RCC 7860 (cell line): ENCODE measurements around the gene CACNA1A.

Experiments used
- DNase-seq: peaks from one replicate; pipeline ENCODE4 v3.0.0-alpha.2; 2015; ENCODE audit warnings: low spot score
- FAIRE-seq: peaks from 2 replicates; lab custom pipeline; 2012; peaks lifted over from hg19 to GRCh38; lab: Jason Lieb, UNC

CACNA1A gene

DNA sequence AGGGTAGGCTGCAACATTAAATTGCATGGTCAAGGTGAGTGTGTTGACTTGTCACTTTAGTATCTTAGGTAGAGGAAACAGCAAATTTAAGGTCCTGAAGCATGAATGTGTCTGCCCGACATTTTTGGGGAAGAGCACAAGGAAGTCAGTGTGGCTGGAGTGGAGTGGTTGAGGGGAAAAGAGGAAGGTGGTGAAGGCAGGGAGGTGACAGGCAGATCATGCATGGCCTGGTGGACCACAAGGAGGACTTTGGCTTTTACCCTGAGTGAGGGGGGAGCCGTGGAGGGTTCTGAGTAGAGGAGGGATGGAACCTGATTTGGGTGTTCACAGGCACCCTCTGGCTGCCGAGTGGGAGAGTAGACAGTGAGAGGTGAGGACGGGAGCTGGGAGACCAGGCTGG, 188.1 kb downstream of the CACNA1A start:
- FAIRE-seq, result no peak

DNA sequence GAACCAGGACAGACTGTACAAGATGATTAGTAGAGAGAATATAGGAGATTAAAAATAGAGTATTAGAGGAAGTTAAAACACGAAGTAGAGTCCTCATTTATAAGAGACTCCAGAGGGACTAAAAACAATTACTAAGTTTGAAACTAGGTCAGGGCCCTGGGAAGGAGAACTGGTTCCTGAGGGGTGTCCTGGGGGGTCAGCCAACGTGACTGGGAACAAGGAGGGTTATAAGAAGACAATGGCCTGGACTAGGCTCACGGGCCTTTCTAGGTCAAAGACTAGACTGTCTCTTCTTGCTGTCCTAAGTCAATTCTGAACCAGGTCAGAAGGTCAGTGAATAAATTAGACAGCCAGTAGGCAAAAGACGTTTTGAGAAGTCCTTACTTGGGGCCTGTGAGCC, 190.8 kb downstream of the CACNA1A start:
- FAIRE-seq (no peak), DNase-seq (no peak)

More for the DNA sequence above, 188.1 kb downstream of the CACNA1A start:
- DNase-seq, result no peak

DNA sequence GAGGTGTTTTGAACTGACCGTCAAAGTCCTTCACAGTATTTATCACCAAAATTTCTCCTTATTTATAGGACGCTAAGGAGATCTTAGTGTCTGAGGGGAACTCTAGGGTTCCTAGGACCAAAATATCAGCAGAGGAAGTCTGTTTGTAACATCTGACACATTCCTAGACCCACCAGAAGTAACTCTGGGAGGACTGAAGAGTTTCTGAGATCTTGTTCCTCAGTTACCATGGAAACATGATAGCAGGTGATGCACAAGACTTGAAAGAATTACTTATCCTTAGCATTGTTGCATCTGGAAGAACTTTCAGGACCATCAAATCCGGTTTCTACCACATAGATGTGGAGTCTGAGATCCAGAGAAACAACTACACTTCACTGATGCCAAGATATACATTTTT, 191.5 kb downstream of the CACNA1A start:
- DNase-seq, result no peak
- FAIRE-seq, result no peak

DNA sequence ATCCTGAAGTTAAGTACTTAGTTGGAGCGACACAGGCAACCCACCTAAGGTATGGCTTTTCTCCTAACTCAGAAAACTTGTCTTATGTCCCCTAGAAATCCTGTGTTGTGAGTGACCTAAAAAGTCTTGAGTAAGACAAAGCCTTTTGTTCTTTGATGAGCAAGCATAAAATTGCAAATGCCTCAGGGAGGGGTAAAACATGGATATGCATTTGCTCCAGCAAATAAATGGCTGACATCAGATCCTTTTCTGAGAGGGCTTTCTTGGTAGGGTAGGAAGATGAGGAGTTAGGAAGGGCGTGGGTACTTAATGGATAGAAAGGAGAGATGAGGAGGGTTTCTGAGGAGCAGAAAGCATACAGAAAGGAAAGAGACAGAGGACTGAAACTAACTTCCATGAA, 192.4 kb downstream of the CACNA1A start:
- FAIRE-seq, result no peak
- no peak for DNase-seq

DNA sequence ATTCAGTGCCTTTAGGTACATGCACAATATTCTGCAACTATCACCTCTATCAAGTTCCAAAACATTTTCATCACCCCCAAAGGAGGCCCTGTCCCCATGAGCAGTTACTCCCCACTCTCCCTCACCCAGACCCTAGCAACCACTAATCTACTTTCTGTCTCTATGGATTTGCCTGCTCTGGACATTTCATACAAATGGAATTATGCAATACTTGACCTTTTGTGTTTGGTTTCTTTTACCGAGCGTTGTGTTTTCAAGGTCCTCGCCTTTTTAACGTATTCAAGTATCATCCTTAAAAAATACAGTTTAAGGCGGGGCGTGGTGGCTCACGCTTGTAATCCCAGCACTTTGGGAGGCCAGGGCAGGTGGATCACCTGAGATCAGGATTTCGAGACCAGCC, 196.4 kb downstream of the CACNA1A start:
- FAIRE-seq (no peak), DNase-seq (no peak)

DNA sequence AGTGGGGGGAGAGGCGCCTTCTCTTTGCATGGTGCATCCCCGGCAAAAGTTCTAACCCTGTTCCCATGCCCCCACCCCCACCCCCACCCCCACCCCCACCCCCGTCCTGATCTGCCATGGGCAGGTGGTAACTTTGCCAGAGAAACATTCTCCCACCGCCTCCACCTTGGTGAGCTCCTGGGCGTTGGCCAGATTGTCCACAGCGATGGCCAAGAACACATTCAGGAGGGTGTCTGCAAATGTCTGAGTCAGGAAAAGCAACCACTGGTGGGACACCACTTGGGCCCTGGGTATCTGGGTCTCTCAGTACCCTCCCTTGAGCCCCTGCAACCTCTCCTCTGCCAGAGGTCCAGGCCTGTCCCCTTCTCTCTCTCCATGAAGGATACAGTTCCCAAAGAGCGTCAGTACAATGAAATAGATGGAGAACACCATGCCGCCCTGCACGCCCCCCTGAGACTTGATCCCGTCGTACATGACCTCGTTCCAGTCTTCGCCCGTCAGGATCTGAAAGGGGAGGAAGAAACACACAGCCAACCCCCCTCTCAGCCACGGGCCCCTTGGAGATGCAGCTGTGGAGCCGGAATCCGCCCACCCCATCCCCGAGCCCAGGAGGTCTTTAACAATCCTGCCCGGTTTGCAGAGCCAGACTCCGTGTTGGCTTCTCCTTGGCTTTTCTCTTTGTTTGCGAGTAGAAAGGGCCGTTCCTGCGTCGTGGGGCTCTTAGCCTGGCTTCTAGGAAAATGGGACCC, 202.7 kb downstream of the CACNA1A start:
- FAIRE-seq (no peak), DNase-seq (no peak)

DNA sequence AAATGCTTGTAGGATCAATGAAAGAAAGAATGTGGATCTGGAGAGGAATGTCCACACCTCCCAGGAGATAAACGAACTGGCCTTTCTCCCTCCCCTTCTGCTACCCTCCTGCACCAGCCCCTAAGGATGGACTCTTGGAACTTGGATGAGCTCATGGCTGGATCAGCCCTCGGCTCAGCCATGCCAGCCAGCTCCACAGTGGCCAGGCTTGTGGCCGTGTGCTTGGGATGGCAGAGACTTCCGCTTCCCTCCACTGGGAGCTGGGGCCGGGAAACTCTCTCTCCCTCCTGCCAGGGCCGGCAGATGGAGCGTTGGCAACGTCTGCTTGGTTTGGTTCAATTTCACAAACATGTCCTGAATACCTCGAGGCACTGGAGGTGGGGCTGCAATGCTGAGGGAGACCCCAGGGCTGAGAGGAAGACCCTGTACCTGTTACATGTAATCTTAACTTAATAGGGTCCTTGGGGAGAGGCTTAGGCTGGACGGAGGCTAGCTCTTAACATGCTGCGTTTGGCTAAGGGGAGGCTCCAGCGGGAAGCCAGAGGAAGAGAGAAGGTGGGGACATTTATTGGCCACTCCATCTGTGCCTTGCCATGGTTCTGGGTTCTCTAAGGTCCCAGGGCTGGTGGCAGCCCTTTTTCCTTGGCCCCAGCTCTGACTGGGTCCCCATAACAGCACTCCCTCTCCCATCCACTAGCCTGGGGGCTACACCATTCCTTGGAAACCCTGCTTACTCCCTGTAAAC, 203.6 kb downstream of the CACNA1A start:
- DNase-seq (no peak), FAIRE-seq (no peak)

DNA sequence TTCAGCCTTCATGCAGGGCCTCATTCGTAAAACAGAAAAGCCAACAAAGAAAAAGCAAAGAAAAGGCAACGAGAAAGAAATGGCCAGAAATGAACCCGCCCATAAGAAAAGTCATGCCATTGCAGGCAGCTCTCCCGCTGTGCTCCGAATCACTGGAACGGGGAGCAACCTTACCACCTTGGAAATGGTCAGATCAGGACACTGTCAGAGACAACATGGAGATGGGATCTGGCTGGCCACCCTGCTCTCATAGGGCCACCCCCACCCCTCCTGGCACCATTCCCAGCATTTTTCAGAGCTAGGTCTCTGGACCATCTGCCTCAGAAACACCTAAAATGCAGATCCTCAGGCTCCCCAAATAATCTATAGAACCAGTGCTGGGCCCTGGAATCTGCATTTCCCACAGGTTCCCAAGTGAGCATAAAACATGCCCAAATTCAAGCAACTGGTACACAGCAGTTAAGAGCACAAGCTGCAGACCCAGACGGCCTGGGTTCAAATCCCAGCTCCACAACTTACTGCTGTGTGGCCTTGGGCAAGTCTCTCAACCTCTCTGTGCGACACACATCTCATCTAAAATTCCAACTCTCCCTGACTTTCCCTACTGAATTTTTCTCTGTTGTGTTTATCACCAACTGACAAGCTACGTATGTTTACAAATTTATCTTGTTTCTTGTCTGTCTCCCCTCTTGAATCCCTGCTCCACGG, 204.5 kb downstream of the CACNA1A start:
- no peak for DNase-seq
- FAIRE-seq, result no peak

DNA sequence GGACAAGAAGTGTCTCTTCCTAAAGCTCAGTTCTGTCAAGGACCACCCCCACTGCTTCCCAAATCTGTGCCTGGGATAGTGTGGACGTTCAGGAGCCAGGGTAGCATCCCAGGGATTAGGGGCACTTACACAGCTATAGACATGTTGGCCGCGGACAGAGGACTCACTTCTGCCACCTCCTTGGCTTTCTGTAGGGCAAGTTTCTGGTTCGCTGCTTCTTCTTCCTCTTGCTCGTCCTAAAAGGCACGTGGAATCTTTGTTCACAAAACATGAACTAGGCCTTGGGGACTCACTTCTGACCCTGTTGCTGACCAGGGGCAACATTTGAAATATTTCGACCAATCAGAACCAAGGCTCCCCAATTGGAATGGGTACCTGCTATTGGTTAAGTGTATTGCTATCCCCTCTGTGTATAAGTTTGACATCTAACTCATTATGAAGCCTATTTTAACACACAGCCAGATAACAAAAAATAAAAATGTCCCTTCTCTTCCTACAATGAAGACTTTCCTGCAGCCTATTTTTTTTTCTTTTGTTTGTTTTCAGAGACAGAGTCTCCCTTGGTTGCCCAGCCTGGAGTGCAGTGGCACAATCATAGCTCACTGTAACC, 205.8 kb downstream of the CACNA1A start:
- no peak for FAIRE-seq
- no peak for DNase-seq

DNA sequence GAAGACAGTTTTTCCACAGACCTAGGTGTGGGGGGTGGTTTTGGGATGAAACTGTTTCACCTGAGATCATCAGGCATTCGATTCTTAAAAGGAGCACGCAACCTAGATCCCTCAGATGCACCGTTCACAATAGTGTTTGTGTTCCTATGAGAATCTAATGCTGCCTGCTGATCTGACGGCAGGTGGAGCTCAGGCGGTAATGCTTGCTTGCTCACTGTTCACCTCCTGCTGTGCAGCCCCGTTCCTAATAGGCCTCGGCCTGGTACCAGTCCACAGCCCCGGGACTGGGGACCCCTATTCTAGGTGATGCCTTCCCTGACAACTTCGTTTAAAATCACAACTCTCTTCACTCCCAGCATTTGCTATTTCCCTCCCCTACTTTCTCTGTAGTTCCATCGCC, 206.4 kb downstream of the CACNA1A start:
- FAIRE-seq (no peak), DNase-seq (no peak)

DNA sequence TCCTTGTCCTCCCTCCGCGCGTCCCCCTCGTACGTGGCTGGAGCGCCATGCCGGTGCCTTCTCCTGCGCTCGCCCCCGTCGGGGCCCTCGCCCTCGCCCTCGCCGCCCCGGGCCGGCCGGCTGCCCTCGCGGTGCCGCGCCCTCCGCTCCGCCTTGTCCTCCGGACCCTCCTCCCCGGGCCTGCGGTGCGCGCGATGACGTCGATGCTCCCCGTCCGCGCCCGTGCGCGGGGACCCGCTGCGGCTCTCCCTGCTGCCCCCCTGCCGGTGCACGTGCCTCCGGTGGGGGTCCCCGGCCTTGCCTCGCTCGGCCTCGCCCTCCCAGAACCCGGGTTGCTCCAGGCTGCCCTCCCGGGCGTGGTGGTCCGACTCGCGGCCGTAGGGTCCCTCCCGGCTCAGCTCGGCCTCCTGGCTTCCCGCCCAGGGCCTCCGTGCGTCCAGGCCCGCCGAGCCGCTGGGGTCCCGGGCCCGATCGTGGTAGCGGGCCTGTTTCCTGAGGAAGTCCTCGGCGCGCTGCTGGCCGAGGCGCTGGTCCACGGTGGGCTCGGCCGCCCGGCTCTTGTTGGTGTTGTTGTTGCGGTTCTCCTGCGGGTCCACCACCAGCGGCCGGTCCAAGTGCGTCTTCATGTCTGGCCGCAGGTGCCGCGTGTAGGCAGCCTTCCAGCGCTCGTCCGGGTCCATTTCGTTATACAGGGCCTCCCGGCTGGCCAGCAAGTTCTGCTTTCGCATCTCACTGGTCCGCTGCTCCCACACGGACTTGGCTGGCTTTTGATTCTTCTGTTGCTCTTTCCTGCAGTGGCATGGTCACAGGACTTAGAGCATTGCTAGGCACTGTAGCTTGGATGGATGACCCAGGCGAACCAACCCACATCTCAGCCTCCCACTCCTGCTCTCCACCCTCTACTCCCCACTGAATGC, 207.5 kb downstream of the CACNA1A start:
- FAIRE-seq (no peak), DNase-seq (no peak)

DNA sequence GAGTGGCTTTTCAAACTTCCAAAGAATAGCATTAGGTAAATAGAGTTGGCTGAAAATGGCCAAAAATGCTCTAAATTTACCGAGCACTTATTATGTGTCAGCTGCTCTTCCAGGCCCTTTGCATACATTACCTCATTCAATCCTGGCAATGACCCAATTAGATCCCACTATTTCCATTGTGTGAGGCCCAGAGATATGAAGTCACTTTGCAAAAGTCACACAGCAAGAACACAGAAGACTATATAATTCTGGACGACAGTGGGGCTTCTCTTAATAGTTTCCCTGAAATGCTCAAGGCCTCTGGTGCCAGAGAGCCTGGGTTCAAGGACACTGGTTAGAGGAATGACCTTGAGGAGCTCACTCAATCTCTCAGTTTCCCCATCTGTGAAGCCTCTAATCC, 209.3 kb downstream of the CACNA1A start:
- FAIRE-seq, result no peak
- DNase-seq, result no peak

DNA sequence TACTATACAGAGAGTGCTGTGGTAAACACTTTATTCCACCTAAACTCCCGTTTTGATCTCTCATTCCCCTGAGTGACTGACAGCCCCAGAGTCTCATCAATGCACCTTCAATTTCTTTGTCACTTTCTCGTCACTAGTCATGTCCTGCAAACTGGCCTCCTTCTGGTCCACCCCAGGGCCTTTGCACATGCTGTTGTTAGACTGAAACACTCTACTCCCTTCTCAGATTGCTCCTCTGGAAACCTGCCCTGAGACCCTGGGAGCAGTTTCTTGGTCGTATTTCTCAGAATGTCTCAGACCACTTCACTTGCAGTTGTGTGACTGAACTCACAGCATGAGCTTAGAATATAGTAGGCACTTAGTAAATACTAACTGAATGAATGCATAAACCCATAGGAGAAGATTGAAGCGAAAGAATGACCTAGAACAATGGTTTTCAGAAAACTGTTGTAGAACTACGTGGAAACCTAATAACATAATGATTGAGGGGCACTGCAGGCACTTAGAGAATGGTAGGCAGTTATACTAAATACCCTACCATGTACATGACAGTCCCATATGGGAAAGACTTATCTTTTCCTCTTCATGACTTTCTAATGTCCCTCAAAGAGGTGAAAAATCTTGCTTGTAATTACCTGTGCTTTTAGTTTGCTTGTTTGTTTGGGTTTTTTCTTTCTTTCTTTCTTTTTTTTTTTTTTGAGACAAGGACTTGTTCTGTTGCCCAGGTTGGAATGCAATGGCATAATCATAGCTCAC, 211.3 kb downstream of the CACNA1A start:
- FAIRE-seq, result no peak

DNA sequence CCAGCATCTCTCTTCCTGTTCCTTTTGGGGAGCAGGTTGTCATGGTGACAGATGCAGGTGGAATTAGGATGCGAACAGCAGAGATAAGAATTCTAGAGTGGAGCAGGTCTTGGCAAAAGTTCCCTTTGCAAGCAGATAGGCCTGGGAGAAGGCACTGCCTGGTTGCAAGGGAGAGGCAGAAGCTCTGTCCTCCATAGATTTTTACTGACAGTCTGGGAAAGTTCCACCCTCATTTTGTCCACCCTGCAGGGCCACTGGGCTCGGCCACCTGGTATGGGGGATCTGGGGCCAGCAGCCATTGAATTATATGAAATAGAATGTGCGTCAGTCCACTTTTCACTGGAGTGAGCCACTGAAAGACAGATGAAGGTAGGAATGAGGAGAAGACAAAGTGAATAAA, 214.4 kb downstream of the CACNA1A start:
- DNase-seq (no peak), FAIRE-seq (no peak)

More for the DNA sequence above, 211.3 kb downstream of the CACNA1A start:
- DNase-seq, result no peak

DNA sequence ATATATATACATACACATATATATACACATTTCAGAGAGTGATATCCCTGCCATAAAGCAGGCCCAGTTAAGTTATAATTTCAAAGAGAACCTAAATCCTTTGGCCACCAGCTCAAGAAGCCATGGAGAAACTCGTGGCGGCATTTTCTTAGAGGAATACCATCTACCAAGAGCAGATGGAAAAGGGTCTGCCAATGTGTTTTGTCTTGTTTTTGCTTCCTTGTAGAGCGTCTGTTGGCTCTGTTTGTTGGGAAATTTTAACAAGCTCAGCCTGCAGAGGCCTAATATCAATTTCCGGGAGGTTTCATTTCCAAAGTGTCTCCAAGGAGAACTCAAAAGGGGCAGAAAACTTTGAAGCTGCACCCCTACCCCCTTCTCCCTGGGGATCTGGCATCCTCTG, 215.5 kb downstream of the CACNA1A start:
- DNase-seq (no peak), FAIRE-seq (no peak)

DNA sequence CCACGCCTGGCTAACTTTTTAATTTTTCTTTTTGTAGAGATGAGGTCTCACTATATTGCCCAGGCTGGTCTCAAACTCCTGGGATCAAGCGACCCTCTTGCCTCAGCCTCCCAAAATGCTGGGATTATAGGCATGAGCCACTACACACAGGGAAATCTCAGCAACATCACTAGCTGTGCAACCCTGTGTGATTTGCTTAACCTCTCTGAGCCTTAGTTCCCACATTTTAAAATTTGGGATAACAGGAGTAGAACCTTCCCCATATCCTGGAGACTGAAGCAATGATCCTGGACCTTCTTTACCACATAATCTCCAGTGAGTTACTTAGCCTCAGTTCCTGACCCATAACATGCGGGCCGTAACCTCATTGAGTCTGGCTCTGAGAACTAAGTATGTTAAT, 217.0 kb downstream of the CACNA1A start:
- DNase-seq (no peak), FAIRE-seq (no peak)

DNA sequence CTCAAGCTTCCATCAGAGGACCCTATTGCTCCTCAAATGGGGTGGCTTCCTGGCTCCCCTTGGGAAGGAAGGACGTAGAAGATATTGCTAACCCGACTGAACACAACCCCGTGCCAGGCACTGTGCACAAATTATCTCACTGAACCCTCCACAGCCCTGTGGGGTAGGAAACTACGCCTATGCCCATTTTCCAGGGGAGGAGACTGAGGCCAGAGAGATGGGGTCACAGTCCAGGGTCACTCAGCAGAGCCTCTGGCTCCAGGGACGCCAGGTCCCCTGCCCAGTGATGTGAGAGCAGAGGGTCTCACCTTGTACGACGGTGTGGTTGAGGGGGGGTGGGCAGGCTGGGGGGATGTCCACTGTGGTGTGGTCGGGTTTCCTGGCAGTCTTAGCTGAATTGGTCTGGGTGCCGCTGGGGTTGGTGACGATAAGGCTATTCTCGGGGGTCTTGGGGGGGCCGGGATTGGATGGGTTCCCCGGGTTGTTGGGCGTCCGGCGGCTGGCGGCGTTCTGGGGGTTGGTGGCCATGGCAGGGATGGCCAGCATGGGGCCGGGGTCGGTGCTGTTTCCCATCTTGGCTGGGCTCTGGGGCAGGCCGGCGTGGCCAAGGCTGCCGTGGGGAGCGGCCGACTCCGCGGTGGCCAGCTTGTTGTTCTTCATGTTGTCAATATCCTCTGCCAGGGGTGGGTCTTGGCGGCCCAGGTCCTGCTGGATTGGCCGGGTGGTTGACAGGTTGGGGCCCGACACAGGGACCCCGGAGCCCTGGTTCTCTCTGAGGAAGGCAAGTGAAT, 219.9 kb downstream of the CACNA1A start:
- FAIRE-seq (no peak), DNase-seq (no peak)

DNA sequence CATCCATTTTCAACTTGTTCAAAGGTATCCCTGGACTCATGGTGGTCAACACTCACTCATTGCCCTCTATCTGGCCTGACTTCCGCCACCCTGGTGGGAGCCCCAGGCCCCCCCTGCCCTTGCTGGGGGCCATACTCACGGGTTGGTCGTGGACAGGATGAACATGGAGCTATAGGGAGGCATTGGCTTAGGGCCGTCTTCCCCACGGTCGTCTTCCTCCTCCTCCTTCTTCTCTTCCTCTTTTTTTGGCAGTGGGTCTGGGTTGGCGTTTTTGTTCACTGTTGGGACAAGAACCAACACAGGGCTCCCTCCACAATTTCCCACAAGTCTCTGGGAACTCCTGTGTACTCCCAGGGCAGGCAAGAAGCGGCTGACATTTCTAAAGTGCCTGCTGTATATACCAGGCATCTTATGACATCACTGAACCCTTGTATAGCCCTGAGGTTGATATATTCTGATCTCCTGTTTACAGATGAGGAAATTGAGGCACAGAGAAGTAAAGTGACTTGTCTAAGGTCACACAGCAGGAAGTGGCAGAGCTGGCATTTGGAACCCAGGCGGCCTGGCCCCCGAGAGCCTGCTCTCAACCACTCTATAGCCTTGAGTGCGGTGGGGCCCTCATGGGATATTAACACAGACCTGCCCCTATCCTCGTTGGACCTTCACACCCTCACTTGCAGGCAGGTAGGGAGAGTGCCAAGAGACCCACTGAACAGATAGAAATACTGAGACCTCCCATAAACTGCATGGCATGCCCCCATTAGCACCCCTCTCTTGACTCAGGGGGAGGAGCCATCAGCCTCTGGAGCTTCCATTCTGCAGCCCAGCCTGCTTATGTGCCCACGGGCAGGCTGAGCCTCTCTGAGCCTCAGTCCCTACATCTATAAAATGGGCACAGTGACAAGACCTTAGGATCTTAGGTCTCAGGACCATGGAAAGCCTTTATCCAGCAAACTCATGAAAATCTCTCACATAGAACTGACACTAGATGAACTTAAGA, 221.1 kb downstream of the CACNA1A start:
- no peak for FAIRE-seq
- DNase-seq, result no peak
